HL-60 (cell line): ENCODE results near the gene DNASE1L1.
"Not testable (repeated sequence)": the region's sequence is repeated elsewhere in the genome, so short reads cannot be mapped to it uniquely, and the experiment has no call there.

Source experiments
- CTCF ChIP-seq: IDR thresholded peaks from one replicate; pipeline ENCODE4 v1.5.1; 2011; ENCODE audit warnings: low read length, control low read depth, inconsistent platforms; ENCODE audit not compliant: insufficient read depth
- GABPA ChIP-seq: IDR thresholded peaks from 2 replicates; pipeline ENCODE4 v1.6.1; 2012; ENCODE audit warnings: low read depth
- POLR2AphosphoS5 ChIP-seq: IDR thresholded peaks from 2 replicates; pipeline ENCODE4 v1.6.1; 2012; ENCODE audit warnings: low read depth
- REST ChIP-seq: IDR thresholded peaks from 2 replicates; pipeline ENCODE4 v1.6.1; 2012; ENCODE audit warnings: low read depth; ENCODE audit not compliant: insufficient replicate concordance

GRCh38 chrX:154389812-154390747, 19.0 kb downstream of the DNASE1L1 start:
- TF ChIP-seq CTCF, POLR2AphosphoS5, REST, GABPA: not testable (repeated sequence)
